Cardiac muscle cell (in vitro differentiated cells and primary cell): ENCODE results near the gene FOXN3. TPM values are rescaled to one million over a fixed set of nuclear protein-coding genes. Genes with fewer than 3 reads are reported as not detected.

Source experiments
- DNase-seq, 2 donors: peaks; one replicate each; pipeline versions ENCODE4 v3.0.0 to v3.0.0-alpha.2; 2010 to 2017; ENCODE audit warnings: low read depth in 1 of 2, low spot score in 1 of 2
- H3K27ac ChIP-seq: fragments of 200-600 bp; sonication (generic); 2 replicates; pipeline ENCODE4 v1.5.1; 2016
- H3K27me3 ChIP-seq: fragments of 200-600 bp; sonication (generic); 2 replicates; pipeline ENCODE4 v1.6.0; 2016; ENCODE audit warnings: control low read depth
- H3K36me3 ChIP-seq: fragments of 200-600 bp; sonication (generic); 2 replicates; pipeline ENCODE4 v1.5.1; 2016; ENCODE audit warnings: control low read depth
- H3K4me1 ChIP-seq: fragments of 200-600 bp; sonication (generic); 2 replicates; pipeline ENCODE4 v1.8.1; 2017; ENCODE audit warnings: low read depth, mild to moderate bottlenecking, mixed run types
- H3K4me3 ChIP-seq: fragments of 200-600 bp; sonication (generic); 2 replicates; pipeline ENCODE4 v1.5.1; 2016; ENCODE audit warnings: mild to moderate bottlenecking
- H3K9me3 ChIP-seq: fragments of 200-600 bp; sonication (generic); 2 replicates; pipeline ENCODE4 v1.5.1; 2017; ENCODE audit warnings: low read depth, mild to moderate bottlenecking, control low read depth
- polyA plus RNA-seq: library from polyadenylated mRNA; unstranded; fragments of >200 nt; fragmentation: Nextera tagmentation; extraction: Ambion mirVana; gene quantifications from 2 replicates; pipeline ENCODE4 v1.2.1, GENCODE V29; 2016
- total RNA-seq: library from RNA; depleted of rRNA; stranded (reverse); fragments of >200 nt; gene quantifications from 2 replicates; pipeline ENCODE4 v1.2.3, GENCODE V29; 2016
- TF ChIP-seq, protein P1 (sequence below): IDR thresholded peaks from 2 replicates; pipeline ENCODE4 v1.5.1; 2012; ENCODE audit warnings: low read depth, mild to moderate bottlenecking, low read length

FOXN3 gene
- total and polyA plus RNA-seq, 2 experiments from 2014 or later: 43.8 to 74.8 TPM

DNA sequence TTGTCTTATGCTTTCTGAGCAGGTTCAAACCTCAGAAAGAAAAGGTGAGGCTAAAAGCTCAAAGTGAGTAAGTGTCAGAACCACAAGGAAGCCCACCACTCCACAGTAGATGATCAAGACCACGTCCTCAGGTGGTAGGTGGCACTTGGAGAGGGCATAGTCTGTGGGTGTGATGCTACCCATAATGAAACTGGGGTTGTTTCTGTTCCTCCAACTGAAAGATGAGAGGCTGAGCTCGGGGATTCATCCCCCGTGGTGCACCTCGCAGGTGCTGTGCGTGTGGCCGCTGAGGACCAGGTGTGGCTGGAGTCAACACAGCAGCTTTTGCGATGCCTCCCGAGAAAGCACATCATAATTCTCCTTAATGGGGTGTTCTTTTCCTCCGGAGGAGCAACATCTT is 306.9 kb downstream of the FOXN3 start:
- no peak for DNase-seq
- H3K36me3 ChIP-seq: no peaks in the 10 kb centered on the region
- no peak overlapping the region for H3K4me3 ChIP-seq
- H3K27me3 ChIP-seq: no peaks in the 10 kb centered on the region
- TF ChIP-seq, protein P1, sequence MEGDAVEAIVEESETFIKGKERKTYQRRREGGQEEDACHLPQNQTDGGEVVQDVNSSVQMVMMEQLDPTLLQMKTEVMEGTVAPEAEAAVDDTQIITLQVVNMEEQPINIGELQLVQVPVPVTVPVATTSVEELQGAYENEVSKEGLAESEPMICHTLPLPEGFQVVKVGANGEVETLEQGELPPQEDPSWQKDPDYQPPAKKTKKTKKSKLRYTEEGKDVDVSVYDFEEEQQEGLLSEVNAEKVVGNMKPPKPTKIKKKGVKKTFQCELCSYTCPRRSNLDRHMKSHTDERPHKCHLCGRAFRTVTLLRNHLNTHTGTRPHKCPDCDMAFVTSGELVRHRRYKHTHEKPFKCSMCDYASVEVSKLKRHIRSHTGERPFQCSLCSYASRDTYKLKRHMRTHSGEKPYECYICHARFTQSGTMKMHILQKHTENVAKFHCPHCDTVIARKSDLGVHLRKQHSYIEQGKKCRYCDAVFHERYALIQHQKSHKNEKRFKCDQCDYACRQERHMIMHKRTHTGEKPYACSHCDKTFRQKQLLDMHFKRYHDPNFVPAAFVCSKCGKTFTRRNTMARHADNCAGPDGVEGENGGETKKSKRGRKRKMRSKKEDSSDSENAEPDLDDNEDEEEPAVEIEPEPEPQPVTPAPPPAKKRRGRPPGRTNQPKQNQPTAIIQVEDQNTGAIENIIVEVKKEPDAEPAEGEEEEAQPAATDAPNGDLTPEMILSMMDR: no peak
- H3K9me3 ChIP-seq: no peaks in the 10 kb centered on the region
- no peaks in the 10 kb centered on the region for H3K4me1 ChIP-seq
- H3K27ac ChIP-seq: no peak overlapping the region

DNA sequence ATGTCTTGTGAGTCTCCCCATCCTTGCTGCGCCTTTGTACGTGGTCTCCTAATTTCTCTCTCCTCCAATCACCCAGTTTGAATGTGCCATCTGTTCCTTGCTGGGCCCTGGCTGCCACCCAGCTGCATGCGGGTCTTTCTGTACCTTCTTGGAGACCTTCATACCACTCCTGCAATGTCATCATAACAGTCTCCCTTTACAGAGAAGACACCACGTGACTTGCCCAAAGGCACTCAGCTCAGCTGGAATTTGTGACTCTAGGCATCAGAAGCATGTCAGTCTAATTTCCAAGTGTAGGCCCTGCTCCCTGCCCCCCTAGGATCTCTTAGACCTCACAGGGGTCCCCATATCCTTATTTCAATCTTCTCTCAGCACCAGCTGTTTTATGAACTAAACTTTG is 308.4 kb downstream of the FOXN3 start:
- H3K36me3 ChIP-seq: no peaks in the 10 kb centered on the region
- no peaks in the 10 kb centered on the region for H3K9me3 ChIP-seq
- H3K4me1 ChIP-seq: no peaks in the 10 kb centered on the region
- DNase-seq: no peak
- H3K27ac ChIP-seq: no peak overlapping the region
- TF ChIP-seq, protein P1: no peak
- no peaks in the 10 kb centered on the region for H3K27me3 ChIP-seq
- no peak overlapping the region for H3K4me3 ChIP-seq

DNA sequence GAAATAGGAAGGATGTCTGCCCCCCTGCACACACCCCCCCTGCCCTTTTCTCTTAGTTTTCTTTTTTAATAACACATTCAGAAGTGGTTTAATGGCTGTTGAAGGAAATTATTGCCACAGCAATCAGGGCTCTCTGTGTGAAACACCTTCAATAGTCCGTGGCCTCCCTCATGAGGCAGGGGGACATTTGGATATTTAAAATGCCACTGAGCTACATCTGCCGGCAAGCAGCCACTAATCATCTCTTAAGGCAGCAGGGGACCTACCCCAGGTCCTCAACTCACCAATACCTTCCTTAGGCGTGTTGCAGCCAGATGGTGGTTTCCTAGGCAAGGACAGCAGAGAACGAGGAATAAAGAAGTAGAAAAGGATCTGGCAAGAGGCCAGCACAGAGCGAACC is 309.4 kb downstream of the FOXN3 start:
- Histone ChIP-seq H3K9me3 (no peaks in the 10 kb centered on the region), H3K27me3 (no peaks in the 10 kb centered on the region), H3K36me3 (no peaks in the 10 kb centered on the region), H3K4me3 (no peak overlapping the region), H3K27ac (no peak overlapping the region), H3K4me1 (no peaks in the 10 kb centered on the region)
- TF ChIP-seq, protein P1: no peak
- no peak for DNase-seq
